Endothelial cell of umbilical vein (primary cell): ENCODE measurements around the gene CCL16. TPM values are rescaled to one million over a fixed set of nuclear protein-coding genes. Genes with fewer than 3 reads are reported as not detected.

ENCODE experiments used
- BruUV-seq: library from RNA; stranded (reverse); fragments of 400-500 nt; replicated peaks from 2 replicates; lab custom pipeline; 2021; lab: Mats Ljungman, UMichigan
- CTCF ChIA-PET: fragments of 300-600, 350-600 bp; sonication (Branson Sonifier 250); formaldehyde crosslinking; loops from one replicate; lab custom pipeline; 2021; ENCODE audit warnings: antibody characterized with exemption, inconsistent platforms; lab: Charles Lee
- POLR2A ChIA-PET: fragments of 300-600, 350-600 bp; sonication (Branson Sonifier 250); formaldehyde crosslinking; loops from one replicate; lab custom pipeline; 2021; ENCODE audit warnings: antibody characterized with exemption, inconsistent platforms; lab: Charles Lee
- DNase-seq: peaks from one replicate; pipeline ENCODE4 v3.0.0-alpha.2; 2011; ENCODE audit warnings: low read depth, low spot score
- FAIRE-seq: peaks from 2 replicates; lab custom pipeline; 2011; peaks lifted over from hg19 to GRCh38; lab: Jason Lieb, UNC
- H2AFZ ChIP-seq: 2 replicates; pipeline ENCODE4 v1.6.0; 2012; ENCODE audit warnings: low read depth, low read length, control low read depth, inconsistent platforms
- H3K27ac ChIP-seq: 2 replicates; pipeline ENCODE4 v1.5.1; 2011; ENCODE audit warnings: low read depth, mild to moderate bottlenecking, control low read depth, low read length, moderate library complexity; ENCODE audit not compliant: insufficient read depth
- H3K27me3 ChIP-seq, 2 experiments: 2 replicates each; pipeline versions ENCODE4 v1.6.0 to v1.6.1; 2011; ENCODE audit warnings: low read length in 2 of 2, mixed read lengths in 1 of 2; ENCODE audit not compliant: control insufficient read depth in 2 of 2, insufficient read depth in 2 of 2
- H3K36me3 ChIP-seq, 2 experiments: 2 replicates in 1 of 2; 3 replicates in 1 of 2; pipeline ENCODE4 v1.5.1; 2011; ENCODE audit warnings: low read length in 2 of 2, mild to moderate bottlenecking in 1 of 2, moderate library complexity in 1 of 2; ENCODE audit not compliant: control insufficient read depth in 2 of 2, insufficient read depth in 2 of 2; ENCODE audit errors: extremely low read depth in 1 of 2
- H3K4me1 ChIP-seq: 3 replicates; pipeline ENCODE4 v1.5.1; 2011; ENCODE audit warnings: mild to moderate bottlenecking, low read length; ENCODE audit not compliant: control insufficient read depth, insufficient read depth; ENCODE audit errors: extremely low read depth
- H3K4me2 ChIP-seq: 2 replicates; pipeline ENCODE4 v1.6.1; 2011; ENCODE audit warnings: low read length, control low read depth, mixed read lengths; ENCODE audit not compliant: insufficient read depth
- H3K4me3 ChIP-seq, 3 experiments: fragments of 200-600 bp in 1 of 3; sonication (generic), shearing (Covaris generic) in 1 of 3; replicated peaks in 1 of 3; 2 replicates each; pipeline ENCODE4 v1.5.1; 2011 to 2016; ENCODE audit warnings: control low read depth in 3 of 3, low read length in 3 of 3, mild to moderate bottlenecking in 2 of 3, inconsistent platforms in 1 of 3, low read depth in 1 of 3, moderate library complexity in 1 of 3; ENCODE audit not compliant: insufficient read depth in 1 of 3
- H3K79me2 ChIP-seq: 2 replicates; pipeline ENCODE4 v1.6.0; 2012; ENCODE audit warnings: low read length, inconsistent platforms; ENCODE audit not compliant: control insufficient read depth, insufficient read depth
- H3K9ac ChIP-seq: replicated peaks from 2 replicates; pipeline ENCODE3; 2011; ENCODE audit warnings: low read length, control low read depth; ENCODE audit not compliant: insufficient read depth; ENCODE audit errors: extremely low read depth
- H3K9me1 ChIP-seq: replicated peaks from 3 replicates; pipeline ENCODE4 v1.6.0; 2011; ENCODE audit warnings: mild to moderate bottlenecking, low read length; ENCODE audit not compliant: control insufficient read depth, insufficient read depth; ENCODE audit errors: extremely low read depth
- H3K9me3 ChIP-seq: replicated peaks from 2 replicates; pipeline ENCODE4 v1.5.1; 2012; ENCODE audit warnings: low read length, inconsistent platforms; ENCODE audit not compliant: control insufficient read depth, insufficient read depth
- H4K20me1 ChIP-seq: replicated peaks from 2 replicates; pipeline ENCODE3; 2011; ENCODE audit warnings: mild to moderate bottlenecking, low read length; ENCODE audit not compliant: control insufficient read depth, insufficient read depth; ENCODE audit errors: extremely low read depth
- CTCF ChIP-seq, 2 donors: IDR thresholded peaks; 1 replicate in 1 of 2; 2 replicates in 1 of 2; pipeline ENCODE4 v1.5.1; 2011; ENCODE audit warnings: low read length in 2 of 2, mild to moderate bottlenecking in 2 of 2, moderate library complexity in 2 of 2, control low read depth in 1 of 2, inconsistent platforms in 1 of 2, low read depth in 1 of 2; ENCODE audit not compliant: insufficient read depth in 1 of 2; ENCODE audit errors: extremely low read depth in 1 of 2
- EZH2 ChIP-seq: IDR thresholded peaks from 2 replicates; pipeline ENCODE4 v1.6.1; 2012; ENCODE audit warnings: borderline replicate concordance, low read depth, mild to moderate bottlenecking, moderate library complexity, low read length, inconsistent platforms; ENCODE audit not compliant: severe bottlenecking
- FOS ChIP-seq: IDR thresholded peaks from 2 replicates; pipeline ENCODE4 v1.6.1; 2011; ENCODE audit warnings: mild to moderate bottlenecking, low read length, moderate library complexity, borderline replicate concordance; ENCODE audit not compliant: insufficient read depth
- GATA2 ChIP-seq: IDR thresholded peaks from 2 replicates; pipeline ENCODE4 v1.7.0; 2011; ENCODE audit warnings: low read depth, mild to moderate bottlenecking, moderate library complexity, mixed read lengths, low read length; ENCODE audit not compliant: insufficient read length, insufficient read depth
- JUN ChIP-seq: IDR thresholded peaks from 2 replicates; pipeline ENCODE4 v1.6.1; 2011; ENCODE audit warnings: borderline replicate concordance, low read depth; ENCODE audit not compliant: insufficient read length, insufficient read depth
- MAX ChIP-seq: IDR thresholded peaks from 2 replicates; pipeline ENCODE4 v1.6.1; 2011; ENCODE audit not compliant: insufficient read depth, insufficient read length
- MYC ChIP-seq: IDR thresholded peaks from one replicate; pipeline ENCODE4 v1.6.1; 2011; ENCODE audit warnings: mild to moderate bottlenecking, low read depth, low read length
- POLR2A ChIP-seq: IDR thresholded peaks from 2 replicates; pipeline ENCODE4 v1.6.1; 2012; ENCODE audit warnings: low read depth, mild to moderate bottlenecking, control low read depth, low read length
- POLR2AphosphoS5 ChIP-seq: IDR thresholded peaks from 2 replicates; pipeline ENCODE4 v1.6.1; 2012; ENCODE audit warnings: low read depth, mild to moderate bottlenecking, control low read depth, low read length, moderate library complexity; ENCODE audit not compliant: insufficient read depth
- dilution Hi-C: fragments of 300-500 bp; cut with MboI; formaldehyde crosslinking; loops from one replicate; pipeline ENCODE4 v1.15.0; 2019; ENCODE audit warnings: low sequenced_read_pairs; ENCODE audit not compliant: extremely low pct_ligation_motif_present
- intact Hi-C: fragments of 100-400 bp; cut with micrococcal nuclease; formaldehyde crosslinking; loops from one replicate; pipeline ENCODE4 v1.10.0; 2022
- polyA plus RNA-seq, 4 experiments: library from polyadenylated mRNA; depleted of rRNA in 3 of 4; stranded (reverse) in 3 of 4; unstranded in 1 of 4; fragments of >200 nt; gene quantifications; 2 replicates each; pipeline versions ENCODE4 v1.2.1 to v1.2.3, GENCODE V29; 2011 to 2012; ENCODE audit warnings: missing spikeins in 1 of 4
- total RNA-seq: library from RNA; stranded (reverse); gene quantifications from 2 replicates; pipeline ENCODE4 v1.2.3, GENCODE V29; 2021

Gene CCL16
- total and polyA plus RNA-seq, 2 donors (not counting 3 experiments of a cell fraction or from before 2014, with no cell fraction given), result 0.18 to 0.51 TPM

GRCh38 chr17:36019423-36019822 lies 38.1 kb upstream of the CCL16 start:
- BruUV-seq, result no TSS peak
- POLR2A ChIA-PET, result no interaction called here

More at GRCh38 chr17:36019423-36019822, 38.1 kb upstream of the CCL16 start:
- no peaks in the 10 kb centered on the region for H4K20me1 ChIP-seq
- no peak overlapping the region for H3K4me2 ChIP-seq
- no peak for DNase-seq
- intact Hi-C loops (no loop called here), dilution Hi-C loops (no loop called here)
- TF ChIP-seq FOS, result no peak
- TF ChIP-seq GATA2, result no peak
- no peak for TF ChIP-seq MYC
- TF ChIP-seq EZH2, result no peak
- TF ChIP-seq POLR2AphosphoS5, result no peak
- TF ChIP-seq JUN, result no peak
- no peak for TF ChIP-seq CTCF (IDR thresholded peaks at IDR 0.05; ENCODE audit: extremely low read depth in 1 of 2, insufficient read depth in 1 of 2, low read depth in 1 of 2, low read length in 2 of 2)
- TF ChIP-seq POLR2A, result no peak
- TF ChIP-seq MAX, result no peak
- no peaks in the 10 kb centered on the region for H3K9me1 ChIP-seq
- no peaks in the 10 kb centered on the region for H3K79me2 ChIP-seq
- H3K27me3 ChIP-seq, result peaks cover 2 to 3% of the 10 kb centered on the region in 2 experiments
- peaks cover 9% of the 10 kb centered on the region for H3K4me1 ChIP-seq
- no peaks in the 10 kb centered on the region for H3K9me3 ChIP-seq
- H3K36me3 ChIP-seq, result no peaks in the 10 kb centered on the region
- H3K9ac ChIP-seq, result no peak overlapping the region
- no peak for FAIRE-seq
- H3K4me3 ChIP-seq, result no peak overlapping the region
- H3K27ac ChIP-seq, result no peak overlapping the region
- CTCF ChIA-PET, result interaction anchor here (0.9 to 1.8 kb wide), 4 partner anchors 10 to 50 kb away, joined by 3 to 8 read pairs (median 4); no protein-coding TSS in a partner anchor
- no peak overlapping the region for H2AFZ ChIP-seq
